Activated CD4-positive, alpha-beta T cell treated with anti-CD3 and anti-CD28 coated beads, Interleukin-2, Interleukin-4, amounts not matched to agents 100 ng/mL and 50 ng/mL, durations not matched to agents 16 hours and 8 hours (primary cell): ENCODE measurements around the gene NME4.

Experiments used
- DNase-seq: peaks from one replicate; pipeline ENCODE4 v3.0.0-alpha.2; 2020; ENCODE audit warnings: low spot score

NME4 gene

GRCh38 chr16:363766-364490 lies 33.1 kb upstream of the NME4 start:
- DNase-seq: no peak

- no peak for DNase-seq
Measured at GRCh38 chr16:364595-365491, 32.2 kb upstream of the NME4 start.

- no peak for DNase-seq
Measured at GRCh38 chr16:366476-366875, 30.5 kb upstream of the NME4 start.

GRCh38 chr16:367333-367903 lies 29.6 kb upstream of the NME4 start:
- DNase-seq: no peak

DNA sequence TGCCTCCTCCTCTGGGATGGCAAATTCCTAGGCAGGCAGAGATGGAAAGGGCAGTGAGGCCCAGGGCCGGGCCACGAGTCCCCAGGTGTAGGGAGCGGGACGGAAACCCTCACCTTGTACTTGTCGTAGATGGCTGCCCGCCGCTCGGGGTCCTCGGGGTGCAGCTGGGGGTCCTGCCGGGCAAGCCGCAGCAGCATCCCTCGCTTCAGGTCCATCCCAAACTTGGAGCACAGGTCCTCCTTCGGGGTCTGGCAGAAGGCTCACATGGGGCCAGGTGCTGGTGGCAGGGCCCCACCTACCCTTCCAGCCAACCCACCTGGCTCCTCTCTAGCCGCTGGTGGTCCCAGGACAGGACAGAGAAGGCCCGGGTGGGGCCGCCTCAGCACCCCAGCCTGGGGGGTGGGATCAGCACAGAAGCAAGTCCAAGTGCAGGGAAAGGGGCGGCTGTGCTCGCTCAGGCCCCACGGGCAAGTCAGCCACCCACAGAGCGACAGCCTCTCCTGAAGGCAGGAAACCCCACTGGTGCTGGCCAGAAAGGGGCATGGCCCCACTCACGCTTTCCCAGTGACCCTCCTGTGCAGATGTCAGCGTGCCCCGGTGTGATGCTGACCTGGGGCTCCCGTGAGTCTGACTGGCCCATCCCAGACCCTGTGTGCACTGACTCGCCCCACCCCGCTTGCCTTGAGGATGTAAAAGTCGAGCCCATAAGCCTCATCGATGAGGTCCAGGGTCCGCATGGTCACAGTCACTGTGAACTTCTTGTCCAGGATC lies 28.4 kb upstream of the NME4 start:
- no peak for DNase-seq

DNA sequence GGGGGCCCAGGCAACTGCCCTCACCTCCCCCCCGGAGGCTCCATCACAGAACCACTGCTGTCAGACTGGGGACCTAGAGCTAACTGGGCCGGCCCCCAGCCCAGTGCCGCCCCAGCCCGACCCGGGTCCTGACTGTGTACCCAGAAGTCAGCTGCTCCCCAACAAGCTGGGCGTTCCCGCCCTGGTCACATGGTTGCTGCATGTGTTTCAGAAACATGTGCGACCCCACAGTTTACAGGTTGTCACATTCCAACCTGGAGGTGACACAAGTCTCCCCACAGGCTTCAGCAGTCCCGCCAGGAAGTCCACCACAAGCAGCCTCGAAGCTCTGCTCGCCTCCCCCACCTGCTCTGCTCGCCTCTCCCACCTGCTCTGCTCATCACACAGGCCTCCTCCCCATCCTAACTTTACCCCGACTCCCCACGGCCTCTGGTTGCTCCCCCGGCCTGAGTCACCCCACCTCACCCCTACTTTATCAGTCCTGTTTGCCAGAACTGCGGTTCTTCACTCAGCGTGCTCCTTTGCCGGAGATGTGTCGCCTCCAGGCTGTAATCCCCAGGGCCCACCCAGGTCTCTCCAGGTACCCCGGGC lies 27.6 kb upstream of the NME4 start:
- DNase-seq: no peak

- DNase-seq: no peak
Measured at GRCh38 chr16:369866-370436, 27.0 kb upstream of the NME4 start.

- DNase-seq: peak; percentile 95
Measured at GRCh38 chr16:370443-370842, 26.6 kb upstream of the NME4 start, which contains the start of gene MRPL28. MRPL28 (minus strand) TSS chr16:370538; CDS start chr16:370218, 320 bp downstream.

- DNase-seq: no peak
Measured at GRCh38 chr16:370979-371514, 26.0 kb upstream of the NME4 start.

DNA sequence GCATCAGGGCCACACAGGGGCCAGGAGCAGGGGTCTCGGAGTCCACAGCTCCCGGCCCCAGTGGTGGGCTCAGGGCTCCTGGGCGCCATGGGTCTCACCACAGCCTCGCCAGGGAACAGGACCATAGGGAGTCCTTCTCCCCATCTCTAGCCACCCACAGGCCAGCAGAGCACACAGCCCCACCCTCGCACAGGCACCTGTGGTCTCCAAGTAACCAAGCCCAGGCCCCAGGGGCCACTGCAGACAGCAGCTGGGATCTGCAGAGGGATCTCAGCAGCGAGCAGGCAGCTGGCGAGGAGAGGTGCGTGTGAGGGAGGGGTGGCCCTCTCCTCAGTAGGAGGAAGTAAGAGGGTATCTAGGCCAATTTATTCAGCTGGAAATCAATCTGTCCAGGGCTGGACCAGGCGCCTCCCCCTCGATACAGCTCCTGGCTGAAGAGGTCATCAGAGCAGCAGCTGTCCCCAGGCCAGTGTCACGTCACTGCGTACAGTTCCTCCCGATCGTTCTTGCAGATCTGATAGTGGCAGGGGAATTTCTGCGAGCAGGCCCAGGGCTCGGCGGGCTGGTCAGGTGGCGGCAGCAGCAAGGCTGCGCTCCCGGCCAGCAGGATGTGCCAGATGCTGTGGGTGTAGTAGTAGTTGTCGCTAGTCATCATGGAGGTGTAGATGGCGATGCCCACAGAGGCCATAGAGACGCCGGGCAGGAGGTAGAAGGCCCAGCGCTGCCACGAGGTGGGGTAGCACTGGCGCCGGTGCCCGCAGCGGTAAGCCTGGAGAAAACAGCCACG lies 25.3 kb upstream of the NME4 start:
- DNase-seq: no peak

- no peak for DNase-seq
Measured at GRCh38 chr16:372302-372983, 24.6 kb upstream of the NME4 start.

GRCh38 chr16:373020-373598 lies 23.9 kb upstream of the NME4 start:
- no peak for DNase-seq

DNA sequence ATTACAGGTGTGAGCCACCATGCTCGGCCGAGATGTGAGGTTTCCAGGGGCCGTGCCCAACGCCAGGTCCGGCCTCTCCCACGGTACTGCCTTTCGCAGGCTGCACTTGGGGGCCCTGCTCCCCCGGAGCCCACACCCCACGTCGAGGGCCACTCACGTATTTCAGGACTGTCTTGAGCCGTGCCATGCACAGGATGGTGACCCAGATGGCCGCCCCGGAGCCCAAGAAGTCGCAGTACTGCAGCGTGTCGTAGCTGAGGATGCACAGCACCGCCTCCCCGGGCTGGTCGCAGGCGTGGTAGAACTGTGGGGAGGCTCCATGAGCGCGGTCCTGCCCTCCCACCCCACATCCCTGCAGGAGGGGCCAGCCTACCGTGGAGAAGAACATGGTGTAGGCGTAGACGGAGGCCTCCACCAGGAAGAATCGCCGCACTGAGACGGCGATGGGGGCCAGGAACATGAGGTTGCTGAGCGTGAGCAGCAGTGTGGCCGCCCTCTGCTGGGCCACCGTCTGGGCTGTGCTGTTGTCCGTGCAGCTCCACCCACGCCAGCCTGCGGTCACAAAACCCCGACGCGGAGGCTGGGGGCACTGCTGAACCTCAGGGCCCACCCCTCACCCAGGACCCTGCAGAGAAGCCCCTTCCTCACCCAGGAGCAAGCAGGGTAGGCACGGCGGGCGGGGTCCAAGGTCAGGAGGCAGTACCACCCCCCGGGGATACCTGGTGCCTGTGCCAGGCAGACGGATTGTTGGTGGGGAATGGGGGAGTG lies 23.0 kb upstream of the NME4 start:
- no peak for DNase-seq

- no peak for DNase-seq
Measured at GRCh38 chr16:374616-374926, 22.4 kb upstream of the NME4 start.

- DNase-seq: no peak
Measured at GRCh38 chr16:375212-375611, 21.8 kb upstream of the NME4 start.

DNA sequence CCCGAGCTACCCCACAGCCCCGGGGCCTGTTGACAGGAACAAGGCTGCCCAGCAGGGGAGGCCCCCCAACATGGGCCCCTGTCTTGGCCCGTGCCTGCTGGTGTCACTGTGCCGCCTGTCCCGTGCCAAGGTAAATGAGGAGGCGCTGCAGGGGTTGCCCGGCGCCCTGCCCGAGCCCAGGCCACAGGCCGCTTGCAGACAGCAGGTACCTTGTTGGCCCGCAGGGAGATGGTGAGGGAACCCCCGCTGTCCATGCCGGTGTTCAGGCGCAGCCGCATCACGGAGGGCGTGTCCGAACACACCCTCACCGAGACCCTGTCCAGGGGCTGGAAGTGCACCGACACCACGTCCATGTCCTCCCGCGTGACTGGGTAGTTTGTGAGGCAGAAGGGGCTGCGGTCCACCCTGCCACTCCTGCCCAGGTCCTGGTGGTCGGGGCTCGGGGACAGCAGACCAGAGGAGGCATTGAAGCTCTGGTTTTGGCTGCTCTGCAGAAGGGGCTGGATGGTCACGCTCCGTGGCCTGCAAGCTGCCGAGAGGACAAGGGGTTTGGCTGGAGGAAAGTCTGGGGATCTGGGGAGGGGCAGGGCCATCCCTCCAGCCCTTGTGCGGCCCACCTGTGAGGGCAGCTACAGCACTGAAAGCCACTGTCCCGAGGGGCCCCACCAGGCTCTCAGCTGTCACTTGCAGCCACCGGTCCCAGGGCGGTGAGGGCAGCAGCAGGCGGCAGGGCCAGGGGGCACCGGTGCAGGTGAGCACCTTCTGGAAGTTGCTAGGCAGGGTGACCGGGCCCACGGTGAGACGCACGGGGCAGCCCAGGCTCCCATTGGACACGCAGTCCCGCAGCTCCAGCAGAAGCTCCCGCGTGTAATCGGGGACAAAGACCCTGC lies 20.8 kb upstream of the NME4 start:
- DNase-seq: no peak

- DNase-seq: no peak
Measured at GRCh38 chr16:376817-377418, 20.1 kb upstream of the NME4 start.
